ENCODE results near the gene C2orf72. TPM values are rescaled to one million over a fixed set of nuclear protein-coding genes. Genes with fewer than 3 reads are reported as not detected.

The C2orf72 gene
- total RNA-seq, 1 experiment from 2014 or later: 0.49 TPM

DNA sequence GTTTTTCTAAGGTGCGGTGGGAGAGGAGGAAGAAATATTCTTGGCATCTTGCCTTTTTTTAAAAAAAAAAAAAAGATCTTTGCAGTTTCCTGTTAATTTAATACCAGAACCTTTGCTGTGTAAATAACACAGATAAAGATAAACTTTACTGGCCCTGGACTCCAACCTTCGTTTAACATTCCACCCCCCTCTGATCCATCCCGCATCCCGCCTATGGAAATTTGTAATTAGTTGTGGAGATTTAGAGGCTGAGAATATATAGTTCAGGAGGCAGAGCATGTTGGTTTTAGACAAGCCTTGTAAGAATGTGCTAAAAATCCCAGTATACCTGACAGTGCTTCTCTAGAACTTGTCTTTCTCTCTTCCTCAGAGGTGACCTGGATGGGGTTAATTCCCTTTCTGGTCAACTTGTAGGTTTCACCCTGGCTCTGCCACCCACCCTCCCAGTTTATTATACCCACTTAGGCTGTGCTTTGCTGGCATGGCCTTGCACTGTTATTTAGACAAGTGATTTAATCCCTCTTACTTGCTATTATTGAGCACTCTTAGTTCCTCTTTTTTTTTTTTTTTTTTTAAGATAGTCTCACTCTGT lies 2.9 kb upstream of the C2orf72 start:
- Histone ChIP-seq H3K4me3 (no peak overlapping the region), H3K27me3 (peaks cover 18% of the 10 kb centered on the region), H3K36me3 (no peaks in the 10 kb centered on the region), H3K9me3 (no peaks in the 10 kb centered on the region)
- no peak for DNase-seq

- H3K27me3 ChIP-seq: peaks cover 18% of the 10 kb centered on the region
- no peak overlapping the region for H3K4me3 ChIP-seq
- H3K9me3 ChIP-seq: no peaks in the 10 kb centered on the region
- H3K36me3 ChIP-seq: no peaks in the 10 kb centered on the region
- DNase-seq: no peak
Measured at GRCh38 chr2:231036131-231036530, 1.2 kb upstream of the C2orf72 start.

- Histone ChIP-seq H3K4me3 (no peak overlapping the region), H3K27me3 (peaks cover 18% of the 10 kb centered on the region), H3K9me3 (no peaks in the 10 kb centered on the region), H3K36me3 (no peaks in the 10 kb centered on the region)
- no peak for DNase-seq
Measured at GRCh38 chr2:231036578-231037106, 681 bp upstream of the C2orf72 start.

- H3K4me3 ChIP-seq: no peak overlapping the region
- no peaks in the 10 kb centered on the region for H3K9me3 ChIP-seq
- peaks cover 18% of the 10 kb centered on the region for H3K27me3 ChIP-seq
- peak; percentile 32 for DNase-seq
- H3K36me3 ChIP-seq: no peaks in the 10 kb centered on the region
Measured at GRCh38 chr2:231037731-231038482, 584 bp downstream of the C2orf72 start.

DNA sequence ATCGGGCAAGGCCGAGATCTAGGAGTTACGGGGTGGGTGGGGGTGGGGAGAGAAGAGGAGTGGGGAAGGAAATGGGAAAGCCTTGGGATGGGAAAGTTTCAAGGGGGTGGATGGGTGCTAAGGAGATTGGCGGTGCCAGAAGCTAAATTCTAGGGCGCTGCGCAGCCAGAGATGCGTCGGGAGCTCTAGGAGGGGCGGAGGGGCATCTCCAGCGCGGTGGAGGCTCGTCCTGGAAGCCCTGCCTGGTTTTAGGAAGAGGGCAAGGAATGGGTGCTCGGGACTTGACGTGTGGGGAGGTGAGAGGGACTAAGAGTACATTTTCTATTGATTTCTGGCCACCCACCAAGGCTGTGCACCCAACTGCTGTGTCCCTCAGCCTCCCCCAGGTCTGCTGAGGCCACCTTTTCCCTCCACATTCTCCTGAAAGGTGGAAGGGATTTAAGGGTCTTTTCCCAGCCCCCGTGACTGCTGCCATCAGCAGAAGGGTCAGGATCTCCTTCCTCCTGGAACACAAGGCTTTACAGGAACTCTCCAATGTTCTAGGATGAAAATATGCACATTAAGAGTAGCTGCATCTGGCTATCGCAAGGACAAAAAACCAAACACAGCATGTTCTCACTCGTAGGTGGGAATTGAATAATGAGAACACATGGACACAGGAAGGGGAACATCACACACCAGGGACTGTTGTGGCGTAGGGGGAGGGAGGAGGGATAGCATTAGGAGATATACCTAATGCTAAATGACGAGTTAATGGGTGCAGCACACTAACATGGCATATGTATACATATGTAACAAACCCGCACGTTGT lies 1.4 kb downstream of the C2orf72 start:
- H3K9me3 ChIP-seq: no peaks in the 10 kb centered on the region
- H3K27me3 ChIP-seq: peaks cover 18% of the 10 kb centered on the region

GRCh38 chr2:231039294-231039664 lies 2.0 kb downstream of the C2orf72 start:
- Histone ChIP-seq H3K27me3 (peaks cover 18% of the 10 kb centered on the region), H3K36me3 (no peaks in the 10 kb centered on the region), H3K4me3 (no peak overlapping the region), H3K9me3 (no peaks in the 10 kb centered on the region)
- no peak for DNase-seq

More for the DNA sequence above, 1.4 kb downstream of the C2orf72 start:
- no peak for DNase-seq
- no peaks in the 10 kb centered on the region for H3K36me3 ChIP-seq
- no peak overlapping the region for H3K4me3 ChIP-seq

DNA sequence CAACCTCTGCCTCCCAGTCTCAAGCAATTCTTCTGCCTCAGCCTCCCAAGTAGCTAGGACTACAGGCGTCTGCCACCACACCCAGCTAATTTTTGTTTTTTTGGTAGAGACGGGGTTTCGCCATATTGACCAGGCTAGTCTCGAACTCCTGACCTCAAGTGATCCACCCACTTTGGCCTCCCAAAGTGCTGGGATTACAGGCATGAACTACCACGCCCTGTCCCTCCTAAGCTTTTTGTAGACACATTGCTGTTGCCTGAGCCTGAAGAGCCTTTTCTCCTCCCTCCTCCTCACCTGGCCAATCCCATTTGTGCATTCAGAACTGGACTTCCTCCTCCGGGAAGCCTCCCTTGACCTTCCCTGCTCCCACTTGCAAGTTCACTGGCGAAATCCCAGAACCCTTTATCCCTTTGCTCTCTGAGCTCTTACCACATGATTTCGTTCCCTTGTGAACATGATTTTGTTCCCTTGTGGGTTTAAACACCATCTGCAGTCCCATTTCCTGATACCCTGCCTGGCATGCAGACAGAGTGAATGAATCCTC lies 2.6 kb downstream of the C2orf72 start:
- peaks cover 18% of the 10 kb centered on the region for H3K27me3 ChIP-seq
- no peak overlapping the region for H3K4me3 ChIP-seq
- H3K36me3 ChIP-seq: no peaks in the 10 kb centered on the region
- H3K9me3 ChIP-seq: no peaks in the 10 kb centered on the region
- no peak for DNase-seq

DNA sequence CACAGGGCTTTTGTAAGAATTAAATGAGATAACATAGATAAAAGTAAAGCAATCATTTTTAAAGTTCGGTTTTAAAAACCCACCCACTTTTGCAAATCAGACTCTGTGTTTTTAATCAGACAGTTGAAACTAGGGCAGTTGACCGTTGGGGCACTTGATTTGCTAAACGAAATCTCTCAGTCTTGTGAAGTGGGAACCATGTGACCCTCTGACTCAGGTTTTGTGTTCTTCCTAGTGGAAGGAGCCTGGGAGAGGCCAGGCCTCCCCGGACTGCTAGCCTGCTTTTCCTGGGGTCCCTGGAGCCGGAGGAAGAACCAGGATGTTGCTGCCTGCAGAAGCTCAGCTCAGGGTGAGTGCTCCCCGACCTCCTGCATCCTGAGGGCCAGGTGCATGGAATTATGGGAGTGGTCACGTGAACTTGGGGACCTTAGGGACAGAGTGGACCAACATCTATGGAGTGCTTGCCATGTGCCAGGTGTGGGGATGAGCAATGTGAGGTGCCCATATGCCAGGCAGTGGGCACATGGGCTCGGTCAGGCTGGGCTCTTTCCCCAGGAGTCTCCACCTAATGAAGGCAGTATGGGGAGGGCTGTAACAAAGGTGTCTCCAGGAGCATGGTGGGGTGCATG lies 3.9 kb downstream of the C2orf72 start:
- peaks cover 11% of the 10 kb centered on the region for H3K27me3 ChIP-seq
- no peaks in the 10 kb centered on the region for H3K36me3 ChIP-seq
- H3K4me3 ChIP-seq: no peak overlapping the region
- DNase-seq: no peak
- H3K9me3 ChIP-seq: no peaks in the 10 kb centered on the region

- Histone ChIP-seq H3K4me3 (no peak overlapping the region), H3K27me3 (no peaks in the 10 kb centered on the region)
- DNase-seq: no peak
Measured at GRCh38 chr2:231043796-231044195, 6.5 kb downstream of the C2orf72 start.

DNA sequence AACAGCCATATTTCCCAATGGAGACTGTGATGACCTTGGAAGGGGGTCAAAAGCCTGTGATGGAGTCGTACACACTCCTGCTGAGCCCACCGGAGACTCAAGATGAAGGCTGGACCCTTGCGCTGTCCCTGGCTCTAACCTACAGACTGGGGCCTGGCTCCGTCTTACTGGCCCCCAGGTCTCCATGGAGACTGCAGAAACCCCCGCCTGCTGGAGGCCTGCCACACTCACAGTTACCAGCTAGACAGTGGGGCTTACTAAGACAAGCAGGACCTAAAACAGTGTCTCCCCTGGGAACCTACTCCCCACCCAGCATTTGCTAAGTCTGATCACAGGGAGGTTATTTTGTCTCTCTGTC lies 9.6 kb downstream of the C2orf72 start:
- H3K4me3 ChIP-seq: no peak overlapping the region
- DNase-seq: no peak
- H3K9me3 ChIP-seq: no peaks in the 10 kb centered on the region
- no peaks in the 10 kb centered on the region; the same call in 1 of the 2 replicates for H3K27me3 ChIP-seq
- H3K36me3 ChIP-seq: no peaks in the 10 kb centered on the region

More at GRCh38 chr2:231043796-231044195, 6.5 kb downstream of the C2orf72 start:
- no peaks in the 10 kb centered on the region for H3K36me3 ChIP-seq
- no peaks in the 10 kb centered on the region for H3K9me3 ChIP-seq

DNA sequence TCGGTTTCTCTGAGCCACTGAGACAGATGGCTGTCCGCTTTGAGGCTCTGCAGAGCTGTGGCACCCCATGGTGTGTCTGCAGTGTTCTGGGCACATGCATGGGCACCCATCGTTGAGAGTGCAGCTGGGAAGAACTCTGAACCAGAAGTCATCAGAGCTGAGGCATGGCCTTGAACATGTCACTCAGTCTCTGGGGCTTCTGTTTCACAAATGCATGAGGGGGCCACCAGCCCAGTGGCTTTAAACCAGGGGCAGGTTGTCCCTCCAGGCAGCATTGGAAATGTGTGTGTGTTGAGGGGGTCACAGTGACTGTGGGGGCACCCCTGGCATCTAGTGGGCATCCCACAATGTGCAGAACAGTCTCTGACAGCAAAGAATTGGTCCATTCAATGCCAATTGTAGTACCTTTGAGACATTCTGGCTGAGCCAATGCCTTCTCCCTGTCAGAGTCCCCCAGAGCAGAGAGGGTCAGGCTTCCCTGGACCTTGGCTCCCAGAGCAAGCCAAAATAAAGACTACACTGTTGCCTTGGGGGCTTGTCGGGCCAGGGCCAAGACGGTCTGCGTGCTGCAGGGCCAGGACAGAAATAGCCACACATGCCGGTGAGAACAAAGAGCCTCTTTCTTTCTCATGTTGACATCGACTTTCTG lies 10.1 kb downstream of the C2orf72 start:
- Histone ChIP-seq H3K27me3 (no peaks in the 10 kb centered on the region; the same call in 1 of the 2 replicates), H3K4me3 (no peak overlapping the region), H3K36me3 (no peaks in the 10 kb centered on the region), H3K9me3 (no peaks in the 10 kb centered on the region)
- no peak for DNase-seq

DNA sequence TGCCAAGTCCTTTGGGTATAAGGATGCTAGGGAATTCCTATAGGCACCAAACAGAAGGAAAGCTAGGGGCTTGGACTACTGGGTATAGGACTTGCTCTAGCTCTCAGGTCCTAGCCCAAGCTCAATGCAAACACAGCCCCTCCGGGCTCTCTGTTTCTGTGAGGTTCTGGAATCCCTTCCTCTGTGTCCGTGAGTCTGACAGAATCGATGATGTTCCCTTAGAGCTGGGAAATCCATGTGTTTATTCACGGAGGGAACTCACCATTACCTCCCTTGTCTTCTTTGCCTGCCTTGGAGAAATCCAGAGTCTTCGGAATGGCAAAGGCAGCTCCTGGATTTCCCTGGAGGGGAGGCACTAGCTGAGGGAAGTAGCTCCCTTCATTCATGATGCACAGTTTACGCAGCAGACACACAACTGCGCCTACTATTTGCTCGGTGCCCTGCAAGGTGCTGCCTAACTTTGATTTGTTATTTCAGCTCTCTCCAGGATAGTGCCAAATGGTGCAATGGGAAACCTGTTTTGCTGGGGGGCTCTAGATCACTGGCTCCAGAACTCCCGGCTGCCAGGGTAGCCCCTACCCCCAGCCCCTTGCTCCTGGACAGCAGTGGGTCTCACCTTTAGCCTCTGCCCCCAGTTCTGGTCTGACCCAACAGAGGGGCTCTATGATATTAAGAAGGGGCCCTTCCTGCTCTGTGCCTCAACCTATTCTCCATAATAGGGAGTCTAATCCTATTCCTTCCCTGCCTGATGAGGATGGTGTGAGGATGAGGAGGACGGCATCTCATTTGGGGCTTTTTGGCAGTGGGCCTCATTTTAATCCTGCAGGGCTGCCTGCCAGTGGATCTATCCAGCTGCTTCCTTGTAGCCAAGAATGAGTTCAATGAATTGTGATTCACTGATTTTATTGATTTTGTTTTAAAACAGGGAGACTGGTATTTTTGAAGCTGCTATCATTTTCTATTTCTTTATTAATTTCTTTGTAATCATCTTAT lies 10.9 kb downstream of the C2orf72 start:
- DNase-seq: no peak
- Histone ChIP-seq H3K27me3 (no peaks in the 10 kb centered on the region; the same call in 1 of the 2 replicates), H3K9me3 (no peaks in the 10 kb centered on the region), H3K4me3 (no peak overlapping the region), H3K36me3 (no peaks in the 10 kb centered on the region)

DNA sequence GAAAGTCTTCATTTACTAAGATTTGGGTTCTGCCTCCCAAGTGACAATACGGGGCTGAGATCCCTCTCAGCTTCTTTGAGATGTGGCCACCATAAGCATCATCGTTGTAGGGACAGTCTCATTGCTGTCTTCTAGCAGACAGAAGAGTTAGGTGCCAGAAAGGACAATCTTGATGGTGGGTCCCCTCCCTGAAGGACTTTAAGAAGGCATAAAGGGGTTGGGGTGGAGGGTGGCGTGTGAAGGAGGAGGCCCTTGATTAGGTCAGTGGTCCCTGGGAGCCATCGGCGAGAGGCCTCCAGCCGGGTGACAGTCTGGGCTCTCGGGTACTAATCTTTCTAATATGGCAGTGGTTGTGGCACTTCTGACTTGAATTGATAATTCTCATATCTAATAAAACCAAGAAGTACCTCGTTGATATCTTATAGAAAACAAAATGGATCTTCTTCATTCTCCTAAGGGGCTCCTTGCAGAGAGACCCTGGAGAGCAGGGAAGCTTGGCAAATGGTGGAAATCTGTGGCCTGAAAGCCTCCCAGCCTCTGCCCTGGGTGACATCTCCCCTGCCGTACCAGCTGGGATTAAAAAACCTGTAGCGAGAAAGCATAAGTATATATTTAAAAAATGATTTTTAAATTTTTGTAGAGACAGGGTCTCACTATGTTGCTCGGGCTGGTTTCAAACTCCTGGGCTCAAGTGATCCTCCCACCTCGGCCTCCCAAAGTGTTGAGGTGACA lies 12.1 kb downstream of the C2orf72 start:
- DNase-seq: no peak
- Histone ChIP-seq H3K4me3 (no peak overlapping the region), H3K27me3 (no peaks in the 10 kb centered on the region; the same call in 1 of the 2 replicates), H3K9me3 (no peaks in the 10 kb centered on the region), H3K36me3 (no peaks in the 10 kb centered on the region)

GRCh38 chr2:231050018-231050901 lies 12.9 kb downstream of the C2orf72 start:
- Histone ChIP-seq H3K36me3 (no peaks in the 10 kb centered on the region), H3K9me3 (no peaks in the 10 kb centered on the region), H3K4me3 (no peak overlapping the region), H3K27me3 (no peaks in the 10 kb centered on the region; the same call in 1 of the 2 replicates)
- DNase-seq: no peak
